ENCODE data around the gene ALG14. TPM values are rescaled to one million over a fixed set of nuclear protein-coding genes. Genes with fewer than 3 reads are reported as not detected.

Gene ALG14
- total and polyA plus RNA-seq, 2 experiments from 2014 or later = 2.7 to 8.2 TPM

DNA sequence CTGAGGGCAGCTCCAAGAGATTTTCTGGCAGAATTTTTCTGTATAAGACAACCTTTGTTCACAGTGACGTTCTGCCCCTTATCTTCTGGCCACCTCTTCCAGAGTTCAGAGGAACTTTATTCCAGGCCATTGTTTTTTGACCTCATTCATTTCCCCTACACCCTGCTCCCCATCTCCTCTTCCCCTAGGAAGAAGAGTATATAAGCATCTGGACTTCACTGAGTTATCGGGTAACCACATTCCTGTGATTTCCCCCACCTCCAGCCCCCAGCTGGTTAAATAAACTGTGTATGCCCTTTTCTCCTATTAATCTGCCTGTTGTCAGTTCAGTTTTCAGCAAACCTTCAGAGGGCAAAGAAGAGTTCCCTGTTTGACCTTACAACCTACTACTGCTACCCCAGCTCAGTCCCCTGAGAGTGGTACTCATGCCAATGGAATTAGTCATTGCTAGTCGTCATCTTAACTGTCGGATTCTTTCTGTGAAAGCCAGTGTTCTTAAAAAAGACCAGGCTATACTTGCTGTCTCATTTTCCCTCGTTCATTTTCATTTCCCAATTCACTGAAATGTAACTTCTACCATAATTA, 14.3 kb upstream of the ALG14 start:
- H3K9me3 ChIP-seq (ENCODE audit: low read depth) = no peaks in the 10 kb centered on the region
- DNase-seq (ENCODE audit: low read depth in 1 of 2, low spot score in 1 of 2) = peak; percentile 77 to 97
- TF ChIP-seq, protein P1, sequence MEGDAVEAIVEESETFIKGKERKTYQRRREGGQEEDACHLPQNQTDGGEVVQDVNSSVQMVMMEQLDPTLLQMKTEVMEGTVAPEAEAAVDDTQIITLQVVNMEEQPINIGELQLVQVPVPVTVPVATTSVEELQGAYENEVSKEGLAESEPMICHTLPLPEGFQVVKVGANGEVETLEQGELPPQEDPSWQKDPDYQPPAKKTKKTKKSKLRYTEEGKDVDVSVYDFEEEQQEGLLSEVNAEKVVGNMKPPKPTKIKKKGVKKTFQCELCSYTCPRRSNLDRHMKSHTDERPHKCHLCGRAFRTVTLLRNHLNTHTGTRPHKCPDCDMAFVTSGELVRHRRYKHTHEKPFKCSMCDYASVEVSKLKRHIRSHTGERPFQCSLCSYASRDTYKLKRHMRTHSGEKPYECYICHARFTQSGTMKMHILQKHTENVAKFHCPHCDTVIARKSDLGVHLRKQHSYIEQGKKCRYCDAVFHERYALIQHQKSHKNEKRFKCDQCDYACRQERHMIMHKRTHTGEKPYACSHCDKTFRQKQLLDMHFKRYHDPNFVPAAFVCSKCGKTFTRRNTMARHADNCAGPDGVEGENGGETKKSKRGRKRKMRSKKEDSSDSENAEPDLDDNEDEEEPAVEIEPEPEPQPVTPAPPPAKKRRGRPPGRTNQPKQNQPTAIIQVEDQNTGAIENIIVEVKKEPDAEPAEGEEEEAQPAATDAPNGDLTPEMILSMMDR (IDR thresholded peaks at IDR 0.05; ENCODE audit: low read depth, low read length) = no peak
- peak overlapping the region; percentile 89 for H3K27ac ChIP-seq
- no peaks in the 10 kb centered on the region for H3K27me3 ChIP-seq
- H3K4me1 ChIP-seq (ENCODE audit: low read depth) = peaks cover 9% of the 10 kb centered on the region
- no peak overlapping the region for H3K4me3 ChIP-seq
- H3K36me3 ChIP-seq = no peaks in the 10 kb centered on the region

DNA sequence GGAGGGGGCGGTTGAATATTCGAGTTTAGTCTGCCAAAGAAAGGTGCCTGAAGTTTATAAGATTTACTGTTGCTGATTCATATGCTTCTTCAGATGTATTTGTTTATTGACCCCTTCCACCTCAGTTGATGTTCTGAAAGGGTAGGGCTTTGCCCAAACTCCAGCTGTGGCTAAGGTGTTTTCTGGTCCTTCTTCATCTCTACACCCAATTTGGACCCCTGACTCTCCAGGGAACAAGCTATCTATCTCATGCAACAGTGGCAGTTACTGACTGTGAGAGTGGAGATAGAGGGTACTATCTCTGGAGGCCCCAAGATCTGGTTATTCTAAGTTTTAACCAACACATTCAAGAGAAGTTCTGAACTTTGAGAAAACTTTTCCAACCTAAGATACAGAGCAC, 12.6 kb upstream of the ALG14 start:
- H3K9me3 ChIP-seq (ENCODE audit: low read depth) = no peaks in the 10 kb centered on the region
- no peaks in the 10 kb centered on the region for H3K36me3 ChIP-seq
- H3K27ac ChIP-seq = no peak overlapping the region
- TF ChIP-seq, protein P1 (IDR thresholded peaks at IDR 0.05; ENCODE audit: low read depth, low read length) = no peak
- DNase-seq (ENCODE audit: low read depth in 1 of 2, low spot score in 1 of 2) = no peak
- H3K4me3 ChIP-seq = no peak overlapping the region
- peaks cover 9% of the 10 kb centered on the region for H3K4me1 ChIP-seq (ENCODE audit: low read depth)
- H3K27me3 ChIP-seq = no peaks in the 10 kb centered on the region

DNA sequence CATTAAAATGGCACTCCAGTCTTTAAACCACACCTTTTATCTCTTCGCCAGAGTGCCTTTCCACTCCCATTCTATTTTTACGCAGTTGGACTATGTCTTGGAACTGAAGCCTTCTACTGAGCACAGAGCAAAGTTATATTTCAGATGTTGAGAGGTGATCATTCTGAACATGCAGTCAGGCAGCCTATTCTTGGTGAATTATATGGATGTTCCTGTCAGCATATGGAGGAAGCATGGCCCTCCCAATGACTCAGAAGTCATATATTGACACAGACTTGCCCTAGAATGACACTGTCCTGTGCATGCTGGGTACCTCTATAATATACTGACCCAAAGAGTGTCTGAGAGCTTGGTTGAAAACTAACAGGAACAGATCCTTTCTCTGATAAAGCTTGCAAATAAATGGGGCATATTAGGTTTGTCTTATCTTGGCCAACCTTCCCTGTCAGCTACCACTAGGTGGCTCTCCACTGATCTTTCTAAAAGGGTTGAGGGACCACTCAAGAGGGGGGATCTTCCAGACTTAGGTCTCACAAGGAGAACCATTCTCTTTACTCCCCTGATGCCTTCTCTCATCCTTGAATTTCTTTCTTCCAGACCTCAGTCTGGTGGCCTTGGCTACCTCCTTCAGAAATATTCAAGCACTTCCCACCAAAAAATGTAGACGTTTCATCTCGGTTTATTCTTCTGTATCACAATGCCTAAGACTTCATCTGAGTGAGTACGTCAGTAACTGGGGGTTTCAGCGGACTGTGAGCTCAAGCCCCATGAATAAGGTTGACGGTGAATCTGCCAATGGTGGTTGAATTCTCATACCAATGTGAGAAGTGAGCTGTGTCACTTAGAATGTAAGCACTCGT, 11.8 kb upstream of the ALG14 start:
- no peaks in the 10 kb centered on the region for H3K36me3 ChIP-seq
- TF ChIP-seq, protein P1 (IDR thresholded peaks at IDR 0.05; ENCODE audit: low read depth, low read length) = peak; percentile 62
- peaks cover 9% of the 10 kb centered on the region for H3K4me1 ChIP-seq (ENCODE audit: low read depth)
- no peak overlapping the region for H3K27ac ChIP-seq
- no peaks in the 10 kb centered on the region for H3K27me3 ChIP-seq
- no peaks in the 10 kb centered on the region for H3K9me3 ChIP-seq (ENCODE audit: low read depth)
- H3K4me3 ChIP-seq = no peak overlapping the region
- peak in 1 of 2 donors; percentile 45 for DNase-seq (ENCODE audit: low read depth in 1 of 2, low spot score in 1 of 2)

DNA sequence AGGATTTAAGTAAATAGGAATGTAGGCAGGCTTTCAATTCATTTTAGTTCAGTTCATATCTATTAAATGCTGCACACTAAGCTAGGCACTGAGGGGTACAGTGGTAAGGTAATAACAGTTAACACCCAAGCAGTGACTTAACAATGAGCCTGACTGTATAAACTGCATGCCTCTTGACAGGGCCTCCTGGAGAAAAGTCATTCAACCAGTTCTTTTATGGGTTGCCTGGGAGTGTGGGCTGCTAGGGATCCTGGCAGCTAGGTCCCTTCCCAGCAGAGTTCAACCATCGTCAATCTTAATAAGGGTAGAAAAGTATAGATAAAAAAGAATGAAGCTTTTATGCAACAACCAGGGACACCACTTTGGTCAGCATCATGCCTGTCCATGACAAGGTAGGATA, 8.1 kb upstream of the ALG14 start:
- Histone ChIP-seq H3K4me1 (ENCODE audit: low read depth) (no peaks in the 10 kb centered on the region), H3K27me3 (no peaks in the 10 kb centered on the region), H3K4me3 (no peak overlapping the region), H3K36me3 (no peaks in the 10 kb centered on the region), H3K27ac (no peak overlapping the region), H3K9me3 (ENCODE audit: low read depth) (no peaks in the 10 kb centered on the region)
- no peak for DNase-seq (ENCODE audit: low read depth in 1 of 2, low spot score in 1 of 2)
- TF ChIP-seq, protein P1 (IDR thresholded peaks at IDR 0.05; ENCODE audit: low read depth, low read length) = no peak

DNA sequence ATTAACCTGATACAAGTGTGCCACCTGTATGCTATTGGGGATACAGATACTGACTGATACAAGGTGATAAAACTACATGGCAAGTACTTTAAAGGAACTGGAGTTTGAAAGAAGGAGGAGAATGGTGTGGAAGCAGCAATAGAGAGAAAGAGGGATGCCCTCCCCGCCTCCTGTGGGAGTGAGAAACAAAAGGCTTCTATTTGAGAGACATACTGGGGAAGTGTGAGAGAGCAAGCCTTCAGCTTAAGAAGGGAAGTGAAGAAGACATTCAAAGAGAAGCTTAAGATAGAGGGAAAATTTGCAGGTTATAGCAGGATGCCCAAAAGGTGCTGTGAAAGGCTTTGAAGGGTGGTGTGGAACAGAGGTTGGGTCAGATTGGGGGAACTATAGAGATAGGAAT, 7.7 kb upstream of the ALG14 start:
- Histone ChIP-seq H3K9me3 (ENCODE audit: low read depth) (no peaks in the 10 kb centered on the region), H3K4me3 (no peak overlapping the region), H3K4me1 (ENCODE audit: low read depth) (no peaks in the 10 kb centered on the region), H3K36me3 (no peaks in the 10 kb centered on the region), H3K27ac (no peak overlapping the region), H3K27me3 (no peaks in the 10 kb centered on the region)
- no peak for DNase-seq (ENCODE audit: low read depth in 1 of 2, low spot score in 1 of 2)
- TF ChIP-seq, protein P1 (IDR thresholded peaks at IDR 0.05; ENCODE audit: low read depth, low read length) = no peak

All from cardiac muscle cell (in vitro differentiated cells and primary cell).